HFF-Myc (cell line): ENCODE results near the gene ADH1C.

Source experiments
- DNase-seq: peaks from one replicate; pipeline ENCODE4 v3.0.0-alpha.2; 2011; ENCODE audit warnings: low read depth; ENCODE audit errors: extremely low read depth
- H3K4me3 ChIP-seq: replicated peaks from 2 replicates; pipeline ENCODE4 v1.5.1; 2011; ENCODE audit warnings: low read depth, mild to moderate bottlenecking, control low read depth, low read length
- TF ChIP-seq, protein P1 (sequence below): IDR thresholded peaks from 2 replicates; pipeline ENCODE4 v1.5.1; 2012; ENCODE audit warnings: mild to moderate bottlenecking, low read depth, low read length, control low read depth; ENCODE audit errors: missing control alignments

Gene ADH1C

DNA sequence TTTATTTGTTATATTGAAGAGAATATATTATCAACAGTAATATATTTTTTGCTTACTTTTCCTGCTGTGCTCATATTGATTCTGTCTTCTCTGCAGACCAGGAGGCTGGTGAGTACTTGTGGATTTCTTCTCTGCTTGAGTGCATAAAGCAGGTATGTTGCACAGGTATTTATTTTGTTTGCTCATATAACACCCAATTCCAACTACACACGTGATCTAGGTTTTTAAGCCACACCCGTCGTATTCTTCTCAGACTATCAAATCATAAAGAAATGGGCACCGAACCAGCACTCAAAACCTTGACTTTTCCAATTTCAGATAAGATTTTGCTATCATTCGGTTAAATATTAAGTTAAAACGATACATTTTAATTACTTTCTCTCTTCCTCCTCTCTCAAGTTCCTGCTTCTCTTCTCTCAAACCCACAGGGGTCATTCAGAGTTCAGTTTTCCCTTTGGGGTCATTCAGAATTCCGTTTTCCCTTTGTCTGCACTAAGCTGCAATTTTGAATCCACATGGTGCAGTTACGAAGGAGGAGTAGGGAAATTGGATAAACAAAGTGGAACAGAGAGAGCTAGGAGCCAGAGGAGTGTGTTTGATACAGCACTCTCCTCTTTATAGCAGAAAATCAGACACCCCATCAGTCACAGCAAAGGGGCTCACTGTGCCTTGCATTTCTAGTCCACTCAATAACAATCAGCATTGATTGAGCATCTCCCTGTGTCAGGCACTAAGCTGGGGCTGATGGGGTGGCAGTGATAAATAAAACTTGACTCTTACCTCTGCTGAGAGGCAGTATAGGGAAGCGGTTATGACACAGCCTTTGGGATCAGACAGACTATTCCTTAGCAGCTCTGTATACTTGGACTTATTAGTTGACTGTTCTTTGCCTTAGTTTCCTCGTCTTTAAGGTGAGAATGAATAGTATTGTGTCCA is at the start of gene ADH1C:
Gene ADH1C, minus strand, starts transcription at position 145 of the 936 bp plus-strand sequence. Its CDS starts 71 bp downstream, at position 74.
- H3K4me3 ChIP-seq = no peak within 1 kb of the TSS
- no peak for DNase-seq
- TF ChIP-seq, protein P1, sequence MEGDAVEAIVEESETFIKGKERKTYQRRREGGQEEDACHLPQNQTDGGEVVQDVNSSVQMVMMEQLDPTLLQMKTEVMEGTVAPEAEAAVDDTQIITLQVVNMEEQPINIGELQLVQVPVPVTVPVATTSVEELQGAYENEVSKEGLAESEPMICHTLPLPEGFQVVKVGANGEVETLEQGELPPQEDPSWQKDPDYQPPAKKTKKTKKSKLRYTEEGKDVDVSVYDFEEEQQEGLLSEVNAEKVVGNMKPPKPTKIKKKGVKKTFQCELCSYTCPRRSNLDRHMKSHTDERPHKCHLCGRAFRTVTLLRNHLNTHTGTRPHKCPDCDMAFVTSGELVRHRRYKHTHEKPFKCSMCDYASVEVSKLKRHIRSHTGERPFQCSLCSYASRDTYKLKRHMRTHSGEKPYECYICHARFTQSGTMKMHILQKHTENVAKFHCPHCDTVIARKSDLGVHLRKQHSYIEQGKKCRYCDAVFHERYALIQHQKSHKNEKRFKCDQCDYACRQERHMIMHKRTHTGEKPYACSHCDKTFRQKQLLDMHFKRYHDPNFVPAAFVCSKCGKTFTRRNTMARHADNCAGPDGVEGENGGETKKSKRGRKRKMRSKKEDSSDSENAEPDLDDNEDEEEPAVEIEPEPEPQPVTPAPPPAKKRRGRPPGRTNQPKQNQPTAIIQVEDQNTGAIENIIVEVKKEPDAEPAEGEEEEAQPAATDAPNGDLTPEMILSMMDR = no peak

DNA sequence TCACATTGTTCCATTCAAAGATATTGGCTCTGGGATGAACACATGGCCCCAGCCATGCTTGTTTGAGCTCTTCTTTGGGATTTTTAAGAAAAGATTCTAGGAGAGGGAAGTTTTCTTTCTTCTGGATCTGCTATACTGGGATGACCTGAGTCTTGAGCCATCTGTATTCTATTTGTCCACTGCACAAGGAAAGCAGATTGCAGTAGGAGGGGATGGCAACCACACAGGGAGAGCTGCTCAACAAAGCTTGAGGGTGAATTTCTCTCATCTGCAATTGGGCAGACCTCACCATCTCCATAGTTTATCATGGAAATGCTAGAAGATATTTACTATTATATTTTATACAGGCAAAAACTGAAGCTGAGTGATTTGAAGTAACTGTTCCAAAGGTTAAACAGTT is 48.3 kb upstream of the ADH1C start:
- no peak overlapping the region for H3K4me3 ChIP-seq
- TF ChIP-seq, protein P1 = no peak
- no peak for DNase-seq

DNA sequence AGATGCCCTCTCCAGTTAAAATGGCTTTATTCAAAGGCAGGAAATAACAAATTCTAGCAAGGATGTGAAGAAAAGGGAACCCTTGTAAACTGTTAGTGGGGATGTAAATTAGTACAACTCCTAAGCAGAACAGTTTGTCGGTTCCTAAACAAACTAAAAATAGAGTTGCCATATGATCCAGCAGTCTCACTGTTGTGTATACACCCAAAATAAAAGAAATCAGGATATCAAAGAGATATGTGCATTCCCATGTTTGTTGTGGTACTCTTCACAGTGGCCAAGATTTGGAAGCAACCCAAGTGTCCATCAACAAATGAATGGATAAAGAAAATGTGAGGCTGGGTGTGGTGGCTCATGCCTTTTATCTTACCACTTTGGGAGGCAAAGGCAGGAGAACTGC is 46.5 kb upstream of the ADH1C start:
- DNase-seq = no peak
- TF ChIP-seq, protein P1 = no peak
- no peak overlapping the region for H3K4me3 ChIP-seq

DNA sequence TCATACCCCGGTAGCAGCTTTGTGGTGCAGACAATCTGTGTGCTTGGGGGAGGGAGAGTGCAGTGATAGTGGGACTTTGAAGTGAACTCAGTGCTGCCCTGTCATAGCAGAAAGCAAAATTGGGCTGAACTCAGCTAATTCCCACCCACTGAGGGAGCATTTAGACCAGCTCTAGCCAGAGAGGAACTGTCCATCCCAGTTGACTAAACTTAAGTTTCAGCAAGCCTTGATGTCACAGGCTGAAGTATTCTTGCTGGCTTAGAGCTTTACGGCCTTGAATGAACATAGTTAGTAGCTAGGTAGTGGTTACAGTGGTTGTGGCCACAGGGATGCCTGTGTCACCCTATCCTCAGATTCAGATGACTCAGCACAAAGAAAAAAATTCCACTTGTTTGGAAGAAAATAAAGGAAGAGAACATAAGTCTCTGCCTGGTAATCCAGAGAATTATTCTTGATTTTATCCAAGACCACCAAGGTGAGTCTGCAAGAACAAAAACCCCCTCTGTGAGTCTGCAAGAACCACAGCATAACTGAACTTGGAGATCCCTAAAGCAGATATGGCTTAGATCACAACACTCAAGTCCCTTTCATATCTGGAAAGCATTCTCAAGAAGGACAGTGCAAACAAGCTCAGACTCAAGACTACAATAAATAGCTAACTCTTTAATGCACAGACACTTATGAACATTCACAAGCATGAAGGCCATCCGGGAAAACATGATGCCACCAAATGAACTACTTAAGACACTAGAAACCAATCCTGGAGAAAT is 43.2 kb upstream of the ADH1C start:
- TF ChIP-seq, protein P1 = no peak
- DNase-seq = no peak
- no peak overlapping the region for H3K4me3 ChIP-seq

DNA sequence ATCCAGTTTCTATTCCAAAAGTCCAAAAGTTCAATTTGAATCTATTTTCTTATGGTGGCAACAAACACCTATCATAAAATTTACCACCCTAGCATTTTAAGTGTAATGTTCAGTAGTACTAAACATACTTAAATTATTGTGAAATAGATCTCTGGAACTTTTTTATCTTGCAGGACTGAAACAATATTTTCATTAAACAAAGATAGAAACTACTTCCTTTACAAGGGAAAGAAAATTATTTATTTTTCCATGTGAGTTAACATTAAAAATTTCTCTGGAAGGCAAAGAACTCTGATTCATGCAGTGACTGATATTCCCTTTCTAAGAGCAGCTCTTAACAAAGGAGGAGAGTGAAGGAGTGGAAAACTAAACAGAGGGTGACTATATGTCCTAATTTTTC is 42.4 kb upstream of the ADH1C start:
- TF ChIP-seq, protein P1 = no peak
- H3K4me3 ChIP-seq = no peak overlapping the region
- DNase-seq = no peak

DNA sequence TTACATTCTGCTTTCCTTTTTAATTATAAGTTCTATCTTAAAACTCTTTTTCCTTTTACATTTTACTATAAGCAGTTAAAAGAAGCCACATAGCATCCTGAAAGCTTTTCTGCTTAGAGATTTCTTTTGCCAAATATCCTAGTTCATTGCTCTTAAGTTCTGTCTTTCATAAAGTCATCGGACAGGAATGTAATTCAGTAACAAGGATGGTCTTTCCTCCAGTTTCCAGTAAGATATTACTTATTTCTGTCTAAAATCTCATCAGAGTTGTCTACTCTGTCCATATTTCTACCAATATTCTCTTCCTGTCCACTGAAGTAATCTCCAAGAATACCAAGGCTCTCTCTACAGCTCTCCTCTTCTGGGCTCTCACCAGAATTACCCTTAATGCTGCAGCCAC is 37.5 kb upstream of the ADH1C start:
- TF ChIP-seq, protein P1 = no peak
- H3K4me3 ChIP-seq = no peak overlapping the region
- no peak for DNase-seq
